Psoas muscle (tissue), 8 donors: Measurements from ENCODE around the gene RPL18A. TPM values are rescaled to one million over a fixed set of nuclear protein-coding genes. Genes with fewer than 3 reads are reported as not detected.

Source experiments
- ATAC-seq, 4 donors: fragments of 200-7000 bp; cut with Tn5 transposase; one replicate each; pipeline ENCODE4 v1.9.1; 2020; ENCODE audit warnings: moderate library complexity in 3 of 4, mild to moderate bottlenecking in 2 of 4
- DNase-seq, 2 donors: peaks; one replicate each; pipeline ENCODE4 v3.0.0-alpha.2; 2020
- H3K27ac ChIP-seq: fragments of 200-600 bp; one replicate; pipeline ENCODE4 v1.8.0; 2022
- H3K27me3 ChIP-seq, 3 donors: fragments of 200-600 bp in 1 of 3; one replicate each; pipeline versions ENCODE4 v1.6.1 to v1.8.0; 2013 to 2022; ENCODE audit warnings: low read length in 2 of 3, mild to moderate bottlenecking in 2 of 3, moderate library complexity in 1 of 3; ENCODE audit not compliant: insufficient read depth in 3 of 3
- H3K36me3 ChIP-seq, 2 donors: fragments of 200-600 bp in 1 of 2; one replicate each; pipeline versions ENCODE4 v1.6.1 to v1.8.0; 2013 to 2022; ENCODE audit warnings: low read depth in 1 of 2, mild to moderate bottlenecking in 1 of 2, moderate library complexity in 1 of 2; ENCODE audit not compliant: insufficient read depth in 1 of 2
- H3K4me1 ChIP-seq: fragments of 200-600 bp; one replicate; pipeline ENCODE4 v1.8.0; 2022
- H3K4me3 ChIP-seq: fragments of 200-600 bp; one replicate; pipeline ENCODE4 v1.8.0; 2022; ENCODE audit warnings: mild to moderate bottlenecking
- H3K9me3 ChIP-seq: fragments of 200-600 bp; one replicate; pipeline ENCODE4 v1.8.0; 2022
- WGBS, 3 donors: extraction: QIAGEN DNeasy Blood & Tissue Kit; methylation state at CpG; one replicate each; pipeline versions ENCODE4 v1.1.6 to v1.1.7; 2013; 5-methylcytosine and 5-hydroxymethylcytosine counted together
- intact Hi-C, 2 donors: fragments of 100-400 bp; cut with DNase I; formaldehyde crosslinking; loops; one replicate each; pipeline versions ENCODE4 v1.11.0 to v1.14.2; 2022
- polyA plus RNA-seq, 3 donors: library from polyadenylated mRNA; stranded (reverse); fragments of 200-250 nt; gene quantifications; one replicate each; pipeline ENCODE4 v1.2.3, GENCODE V29; 2013
- total RNA-seq, 4 donors: library from RNA; stranded (reverse); fragmentation: NEBNext Ultra II Directional in 2 of 4; extraction: Animal tissue kit (Norgen Biotek cat#: 25700) in 2 of 4; gene quantifications; one replicate each; pipeline versions ENCODE4 v1.2.1 to v1.2.4, GENCODE V29; 2021 to 2023
- TF ChIP-seq, protein P1 (sequence below): fragments of 200-600 bp; IDR thresholded peaks from one replicate; pipeline ENCODE4 v1.8.0; 2022; ENCODE audit warnings: antibody characterized with exemption
- donor health status: healthy with polysubstance abuse.
- donor health status: DM: no; HTN: no; CAD: no; lungs with moderate emphysema.
- donor health status: Bipolar disorder and iron deficiency.
- donor health status: healthy.
- donor health status: DM: yes; HTN: yes; CAD: no.
- donor health status: DM: no; HTN: no; CAD: no.
- donor health status: DM: no; HTN: no; CAD: no.
- donor health status: DM: yes; HTN: yes; CAD: no.

RPL18A gene
- total and polyA plus RNA-seq, 7 donors, result 1,164 to 3,046 (median 1,735) TPM

- Histone ChIP-seq H3K4me1 (no peaks in the 10 kb centered on the region), H3K36me3 (no peaks in the 10 kb centered on the region), H3K27ac (no peak overlapping the region), H3K27me3 (peaks cover 0 to 11% (median 8%) of the 10 kb centered on the region in 3 donors), H3K4me3 (no peak overlapping the region), H3K9me3 (no peaks in the 10 kb centered on the region)
- ATAC-seq (no peak), DNase-seq (no peak)
- intact Hi-C loops, result no loop called here
- TF ChIP-seq, protein P1, sequence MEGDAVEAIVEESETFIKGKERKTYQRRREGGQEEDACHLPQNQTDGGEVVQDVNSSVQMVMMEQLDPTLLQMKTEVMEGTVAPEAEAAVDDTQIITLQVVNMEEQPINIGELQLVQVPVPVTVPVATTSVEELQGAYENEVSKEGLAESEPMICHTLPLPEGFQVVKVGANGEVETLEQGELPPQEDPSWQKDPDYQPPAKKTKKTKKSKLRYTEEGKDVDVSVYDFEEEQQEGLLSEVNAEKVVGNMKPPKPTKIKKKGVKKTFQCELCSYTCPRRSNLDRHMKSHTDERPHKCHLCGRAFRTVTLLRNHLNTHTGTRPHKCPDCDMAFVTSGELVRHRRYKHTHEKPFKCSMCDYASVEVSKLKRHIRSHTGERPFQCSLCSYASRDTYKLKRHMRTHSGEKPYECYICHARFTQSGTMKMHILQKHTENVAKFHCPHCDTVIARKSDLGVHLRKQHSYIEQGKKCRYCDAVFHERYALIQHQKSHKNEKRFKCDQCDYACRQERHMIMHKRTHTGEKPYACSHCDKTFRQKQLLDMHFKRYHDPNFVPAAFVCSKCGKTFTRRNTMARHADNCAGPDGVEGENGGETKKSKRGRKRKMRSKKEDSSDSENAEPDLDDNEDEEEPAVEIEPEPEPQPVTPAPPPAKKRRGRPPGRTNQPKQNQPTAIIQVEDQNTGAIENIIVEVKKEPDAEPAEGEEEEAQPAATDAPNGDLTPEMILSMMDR, result no peak
- 67 to 79% (median 70%) methylated on average over 12 to 13 of the region's 13 CpGs for WGBS, 3 donors
These were observed 41.9 kb upstream of the RPL18A start for GRCh38 chr19:17817668-17818363.

- intact Hi-C loops, result no loop called here
- no peaks in the 10 kb centered on the region for H3K4me1 ChIP-seq
- no peak within 1 kb of the TSS for H3K4me3 ChIP-seq
- WGBS, 3 donors, result 65 to 70% (median 68%) methylated on average over 32 to 34 of the region's 34 CpGs
- H3K27ac ChIP-seq, result no peak within 1 kb of the TSS
- no peaks in the 10 kb centered on the region for H3K9me3 ChIP-seq
- no peaks in the 10 kb centered on the region for H3K36me3 ChIP-seq
- ATAC-seq (no peak), DNase-seq (no peak)
- H3K27me3 ChIP-seq, result peaks cover 0 to 33% (median 12%) of the 10 kb centered on the region in 3 donors
- TF ChIP-seq, protein P1, result no peak
These were observed 38.5 kb upstream of the RPL18A start, which contains the start of gene INSL3 for GRCh38 chr19:17821190-17821589. INSL3 (minus strand) TSS chr19:17821519; CDS start chr19:17821506, 13 bp downstream.

- WGBS, 3 donors, result 48 to 50% (median 49%) methylated on average over 8 of the region's 8 CpGs
- intact Hi-C loops, result no loop called here
- Histone ChIP-seq H3K36me3 (no peaks in the 10 kb centered on the region), H3K27ac (no peak overlapping the region), H3K4me3 (no peak overlapping the region), H3K9me3 (no peaks in the 10 kb centered on the region), H3K27me3 (peaks cover 0 to 55% (median 11%) of the 10 kb centered on the region in 3 donors), H3K4me1 (no peaks in the 10 kb centered on the region)
- DNase-seq (no peak), ATAC-seq (no peak)
- TF ChIP-seq, protein P1, result no peak
These were observed 35.4 kb upstream of the RPL18A start for GRCh38 chr19:17824339-17824738.

DNA sequence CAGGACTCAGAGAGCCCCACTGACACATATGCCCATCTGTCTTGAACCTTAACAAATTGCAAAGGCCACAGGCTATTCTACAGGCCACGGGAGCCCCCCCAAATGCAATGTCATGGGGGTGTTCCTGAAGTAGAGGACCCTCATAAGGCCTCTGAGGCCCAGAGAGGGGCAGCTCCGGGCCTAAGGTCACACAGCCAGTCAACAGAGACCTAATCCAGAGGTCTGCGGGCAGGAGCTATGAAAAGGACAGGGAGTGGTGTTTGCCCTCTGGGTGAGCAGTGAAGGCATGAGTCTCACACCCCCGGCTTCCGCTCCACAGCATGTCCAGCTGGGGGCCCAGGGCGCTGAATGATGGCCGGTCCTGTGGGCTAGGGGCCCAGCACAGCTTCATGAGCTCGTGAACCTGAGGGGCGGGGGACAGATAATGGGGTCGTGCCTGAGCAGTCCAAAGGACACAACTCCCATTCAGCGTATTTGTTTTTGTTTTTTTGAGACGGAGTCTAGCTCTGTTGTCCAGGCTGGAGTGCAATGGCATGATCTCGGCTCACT, 33.1 kb upstream of the RPL18A start:
- TF ChIP-seq, protein P1, result no peak
- DNase-seq (no peak), ATAC-seq (no peak)
- Histone ChIP-seq H3K9me3 (no peaks in the 10 kb centered on the region), H3K4me3 (no peak overlapping the region), H3K4me1 (no peaks in the 10 kb centered on the region), H3K27me3 (peaks cover 0 to 75% (median 16%) of the 10 kb centered on the region in 3 donors), H3K36me3 (no peaks in the 10 kb centered on the region), H3K27ac (no peak overlapping the region)
- WGBS, 3 donors, result 78 to 84% (median 80%) methylated on average over 11 to 13 of the region's 13 CpGs
- intact Hi-C loops, result no loop called here
